K562 (cell line): ENCODE results near the gene LILRA2. TPM values are rescaled to one million over a fixed set of nuclear protein-coding genes. Genes with fewer than 3 reads are reported as not detected.

Experiments used
- BRD9 ChIP-seq: fragments of 450-650 bp; IDR thresholded peaks from 2 replicates; pipeline ENCODE4 v1.6.1; 2018; ENCODE audit warnings: low read depth; ENCODE audit not compliant: partially characterized antibody
- FOXK1 ChIP-seq: sonication (generic); formaldehyde crosslinking; IDR thresholded peaks from 2 replicates; pipeline ENCODE4 v1.8.0; 2022; ENCODE audit warnings: missing genetic modification reagents, mild to moderate bottlenecking, borderline replicate concordance
- GTF2B ChIP-seq: IDR thresholded peaks from 2 replicates; pipeline ENCODE4 v1.6.1; 2011; ENCODE audit not compliant: insufficient read length; ENCODE audit errors: extremely low read depth
- HINFP ChIP-seq: fragments of 450-650 bp; conservative IDR thresholded peaks from 2 replicates; pipeline ENCODE4 v1.6.1; 2016; ENCODE audit warnings: missing genetic modification characterization, low read depth, mild to moderate bottlenecking, control low read depth, missing compliant biosample characterization
- MAZ ChIP-seq, 2 experiments: fragments of 450-650 bp in 1 of 2; sonication (generic) in 1 of 2; formaldehyde crosslinking; IDR thresholded peaks in 1 of 2; conservative IDR thresholded peaks in 1 of 2; 2 replicates each; pipeline versions ENCODE4 v1.4.0 to v1.5.0; 2020; ENCODE audit warnings: mild to moderate bottlenecking in 1 of 2, missing genetic modification reagents in 1 of 2
- MEF2D ChIP-seq: conservative IDR thresholded peaks from 2 replicates; pipeline ENCODE4 v1.6.1; 2016; ENCODE audit warnings: low read depth, missing genetic modification characterization, missing compliant biosample characterization
- MITF ChIP-seq: IDR thresholded peaks from 2 replicates; pipeline ENCODE4 v1.6.1; 2014; ENCODE audit warnings: antibody characterized with exemption
- MYBL2 ChIP-seq, 2 experiments: fragments of 450-650 bp in 1 of 2; sonication (generic) in 1 of 2; formaldehyde crosslinking in 1 of 2; IDR thresholded peaks; 2 replicates each; pipeline versions ENCODE4 v1.6.1 to v1.8.1; 2017 to 2022; ENCODE audit warnings: borderline replicate concordance in 1 of 2, inconsistent platforms in 1 of 2, low read depth in 1 of 2, mild to moderate bottlenecking in 1 of 2, missing genetic modification reagents in 1 of 2, moderate library complexity in 1 of 2
- NELFE ChIP-seq: IDR thresholded peaks from 2 replicates; pipeline ENCODE4 v1.6.1; 2011; ENCODE audit warnings: mild to moderate bottlenecking; ENCODE audit not compliant: insufficient read depth, insufficient read length
- PRDM10 ChIP-seq: fragments of 450-650 bp; IDR thresholded peaks from 2 replicates; pipeline ENCODE4 v1.6.1; 2018; ENCODE audit not compliant: partially characterized antibody
- UBTF ChIP-seq, 2 experiments: IDR thresholded peaks; 2 replicates each; pipeline ENCODE4 v1.6.1; 2012; ENCODE audit warnings: improper control_type of control experiment in 2 of 2, low read depth in 2 of 2, low read length in 2 of 2, borderline replicate concordance in 1 of 2
- ZNF586 ChIP-seq: fragments of 450-650 bp; formaldehyde crosslinking; conservative IDR thresholded peaks from 2 replicates; pipeline ENCODE4 v1.4.0; 2020; ENCODE audit warnings: mild to moderate bottlenecking, moderate library complexity
- ZNF766 ChIP-seq: fragments of 200-800 bp; sonication (Bioruptor generic); conservative IDR thresholded peaks from 2 replicates; pipeline ENCODE4 v1.6.1; 2016; ENCODE audit warnings: missing genetic modification characterization, missing compliant biosample characterization
- polyA plus RNA-seq, 8 experiments: library from polyadenylated mRNA; depleted of rRNA in 4 of 8; stranded (reverse) in 5 of 8; unstranded in 3 of 8; fragments of >200 nt; fragmentation: Nextera tagmentation in 2 of 8; fragmentation: Illumina TruSeq in 1 of 8; extraction: Ambion mirVana in 2 of 8; extraction: Trizol in 1 of 8; gene quantifications; 2 replicates each; pipeline versions ENCODE4 v1.2.1 to v1.2.3, GENCODE V29; 2011 to 2014; ENCODE audit warnings: inconsistent platforms in 1 of 8, missing spikeins in 1 of 8
- total RNA-seq, 7 experiments: library from RNA; depleted of rRNA in 6 of 7; stranded (reverse); fragments of >200 nt in 6 of 7; fragmentation: Illumina TruSeq in 2 of 7; extraction: Trizol in 2 of 7; gene quantifications; 2 replicates each; pipeline versions ENCODE4 v1.2.1 to v1.2.3, GENCODE V29; 2011 to 2021; ENCODE audit warnings: low replicate concordance in 1 of 7

Gene LILRA2
- total and polyA plus RNA-seq, 9 of the 15 experiments (the other 6 are each of a cell fraction or from before 2014, with no cell fraction given) = 0.32 to 2.1 (median 0.96) TPM

- TF ChIP-seq MEF2D (tag) (no peak), HINFP (tag) (no peak), ZNF586 (no peak), FOXK1 (CRISPR knock-in tag) (no peak), UBTF (IDR thresholded peaks at IDR 0.05; ENCODE audit: borderline replicate concordance in 1 of 2, low read depth in 2 of 2, low read length in 2 of 2) (no peak), ZNF766 (CRISPR knock-in tag) (peak; percentile 55; the same call in 1 of the 2 replicates), MAZ (CRISPR knock-in tag; conservative IDR thresholded peaks at IDR 0.05 in 1 of 2, IDR thresholded peaks at IDR 0.05 in 1 of 2) (peak in 1 of 2 experiments; percentile 84; a peak in 2 of 4 replicates), BRD9 (no peak), GTF2B (no peak), MYBL2 (IDR thresholded peaks at IDR 0.05; ENCODE audit: low read depth) (no peak), MYBL2 (CRISPR knock-in tag; IDR thresholded peaks at IDR 0.05; ENCODE audit: borderline replicate concordance) (no peak), MITF (no peak), NELFE (no peak), PRDM10 (no peak)
Observed at GRCh38 chr19:54572696-54573311, 786 bp upstream of the LILRA2 start (continued).
